ENCODE results near the gene OTUB1.
"Not testable (repeated sequence)": the region's sequence is repeated elsewhere in the genome, so short reads cannot be mapped to it uniquely, and the experiment has no call there.

OTUB1 gene, protein sequence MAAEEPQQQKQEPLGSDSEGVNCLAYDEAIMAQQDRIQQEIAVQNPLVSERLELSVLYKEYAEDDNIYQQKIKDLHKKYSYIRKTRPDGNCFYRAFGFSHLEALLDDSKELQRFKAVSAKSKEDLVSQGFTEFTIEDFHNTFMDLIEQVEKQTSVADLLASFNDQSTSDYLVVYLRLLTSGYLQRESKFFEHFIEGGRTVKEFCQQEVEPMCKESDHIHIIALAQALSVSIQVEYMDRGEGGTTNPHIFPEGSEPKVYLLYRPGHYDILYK

DNA sequence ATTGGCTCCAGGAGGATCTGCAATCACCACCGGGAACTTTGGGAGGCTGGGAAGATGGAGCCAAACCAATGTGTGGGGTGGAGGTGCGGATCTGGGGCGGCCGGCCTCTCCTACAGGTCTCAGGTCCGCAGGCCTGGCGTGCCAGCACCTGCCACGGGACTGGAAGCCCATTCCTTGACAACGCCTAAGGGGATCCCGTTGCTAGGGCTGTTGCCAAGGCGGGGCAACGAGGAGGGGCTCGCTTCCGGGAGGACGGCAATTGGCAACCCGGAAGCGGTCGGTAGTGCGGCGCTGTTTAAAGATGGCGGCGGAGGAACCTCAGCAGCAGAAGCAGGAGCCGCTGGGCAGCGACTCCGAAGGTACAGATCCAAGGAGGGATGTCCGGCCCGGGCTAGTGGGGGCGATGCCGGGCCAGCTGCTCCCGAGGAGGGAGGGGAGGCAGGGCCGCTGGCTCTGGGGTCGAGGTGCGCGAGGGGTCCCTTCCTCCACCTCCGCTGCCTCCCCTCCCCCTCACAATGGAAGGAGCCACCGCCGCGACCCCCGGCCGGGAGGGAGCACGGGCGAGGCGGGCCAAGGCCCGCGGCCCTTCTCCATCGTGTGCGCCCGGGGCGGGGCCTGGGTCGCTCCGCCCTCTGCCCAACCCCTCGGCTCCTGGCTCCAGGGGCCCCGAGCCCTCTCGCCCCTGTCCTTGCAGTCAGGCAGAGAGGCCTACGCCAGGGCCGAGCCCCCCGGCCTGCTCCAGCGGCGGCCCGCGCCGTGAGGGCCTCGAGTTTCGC is at the start of gene OTUB1:
Gene OTUB1 (plus strand): TSS at position 283 of the 776 bp plus-strand sequence. CDS start 19 bp downstream, at position 302.
- FAIRE-seq: no peak

DNA sequence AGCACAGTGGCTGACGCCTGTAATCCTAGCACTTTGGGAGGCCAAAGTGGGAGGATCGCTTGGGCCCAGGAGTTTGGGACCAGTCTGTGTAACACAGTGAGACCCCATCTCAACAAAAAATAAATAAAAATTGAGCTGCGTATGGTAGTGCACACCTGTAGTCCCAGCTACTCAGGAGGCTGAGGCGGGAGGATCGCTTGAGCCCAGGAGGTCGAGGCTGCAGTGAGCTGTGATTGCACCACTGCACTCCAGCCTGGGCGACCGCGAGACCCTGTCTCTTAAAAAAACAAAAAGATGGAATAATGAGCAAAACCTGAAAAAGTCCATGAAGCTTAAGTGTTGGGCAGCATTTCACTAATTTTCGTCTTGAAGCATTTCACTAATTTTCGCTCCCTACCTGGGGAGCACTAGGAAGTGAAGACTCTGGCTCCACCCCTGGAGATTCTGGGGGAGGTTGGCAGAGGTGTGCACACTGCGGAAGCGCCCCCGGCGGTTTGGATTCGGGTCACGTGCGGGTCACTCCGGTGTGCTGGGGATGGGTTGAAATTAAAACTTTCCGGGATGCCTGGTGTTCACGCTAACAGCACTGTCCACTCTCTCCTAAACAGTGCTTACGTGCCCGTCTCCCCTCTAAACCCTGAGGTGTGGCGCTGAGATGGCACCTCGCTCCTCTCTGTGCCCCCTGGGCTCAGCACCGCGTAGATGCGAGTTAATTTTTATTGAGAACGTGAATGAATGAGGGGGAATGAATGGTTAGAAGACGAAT is 48.3 kb upstream of the OTUB1 start:
- FAIRE-seq: no peak

DNA sequence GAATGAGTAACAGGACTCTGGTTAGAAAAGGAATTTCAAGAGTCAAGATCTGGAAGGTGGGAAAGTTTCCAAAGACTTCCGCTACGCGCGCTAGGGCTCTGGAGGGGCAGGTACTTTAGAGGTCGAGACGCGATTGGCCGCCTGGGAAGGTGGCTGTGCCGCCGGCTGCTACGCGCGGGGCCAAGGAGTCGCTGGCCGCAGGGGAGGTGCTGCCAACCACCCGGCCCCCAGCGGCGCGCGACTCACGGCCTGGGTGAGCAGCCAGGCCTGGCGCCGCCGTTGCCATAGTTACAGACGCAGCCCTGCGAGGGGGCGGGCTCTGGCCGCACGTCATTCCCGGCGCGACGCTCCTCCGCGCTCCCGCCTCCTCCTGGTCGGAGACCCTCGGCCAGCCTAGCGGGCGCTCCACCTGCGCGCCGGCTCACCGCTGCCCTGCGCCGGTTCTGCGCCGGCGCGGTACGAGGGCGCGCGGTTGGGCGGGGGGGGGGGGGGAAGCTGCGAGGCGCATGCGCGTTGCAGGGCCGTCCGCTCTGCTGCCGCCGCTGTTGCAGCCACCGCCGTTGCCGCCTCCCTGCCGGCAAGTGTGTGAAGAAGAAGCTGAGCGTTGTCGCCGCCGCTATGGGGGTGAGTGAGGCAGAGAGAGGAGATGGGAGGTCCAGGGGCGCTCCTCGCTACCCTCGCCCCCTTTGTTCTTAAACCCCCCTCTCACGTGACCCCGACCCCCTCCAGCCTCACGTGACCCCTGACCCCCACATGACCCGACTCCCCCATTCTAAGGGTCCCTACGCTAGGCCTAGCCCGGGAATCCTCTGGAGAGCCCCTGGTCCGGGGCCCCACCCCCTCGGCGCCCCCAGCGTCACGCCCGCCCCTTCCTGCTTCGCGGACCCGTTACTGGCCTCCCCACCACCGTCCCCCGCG is 47.5 kb upstream of the OTUB1 start, which contains the start of gene NAA40:
Gene NAA40 (plus strand): TSS at position 524 of the 918 bp plus-strand sequence. CDS start 95 bp downstream, at position 619.
- no peak for FAIRE-seq

DNA sequence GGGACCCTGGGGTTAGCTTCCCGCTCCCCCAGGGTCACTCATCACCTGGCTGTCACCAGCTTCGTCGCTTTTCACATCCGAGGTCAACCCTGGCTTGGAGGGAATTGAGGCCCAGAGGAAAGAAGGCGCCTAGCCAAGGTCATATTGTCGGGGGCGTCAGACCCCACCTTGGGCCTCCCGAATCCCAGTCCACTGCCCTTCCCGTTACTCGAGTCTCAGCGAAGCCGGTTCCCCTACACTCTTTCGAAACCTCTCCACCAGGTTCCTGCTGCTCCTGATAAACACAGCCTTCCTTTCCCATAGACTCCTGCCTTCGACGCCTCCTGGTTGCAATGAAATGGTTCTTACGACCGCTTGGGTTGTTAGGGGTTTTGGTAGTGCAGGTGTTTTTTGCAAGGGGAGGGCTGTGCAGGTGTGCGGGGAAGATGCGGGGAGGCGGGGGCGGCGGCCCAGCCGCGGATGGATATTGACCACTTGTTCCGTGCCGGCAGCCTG is 46.8 kb upstream of the OTUB1 start:
- FAIRE-seq: no peak

DNA sequence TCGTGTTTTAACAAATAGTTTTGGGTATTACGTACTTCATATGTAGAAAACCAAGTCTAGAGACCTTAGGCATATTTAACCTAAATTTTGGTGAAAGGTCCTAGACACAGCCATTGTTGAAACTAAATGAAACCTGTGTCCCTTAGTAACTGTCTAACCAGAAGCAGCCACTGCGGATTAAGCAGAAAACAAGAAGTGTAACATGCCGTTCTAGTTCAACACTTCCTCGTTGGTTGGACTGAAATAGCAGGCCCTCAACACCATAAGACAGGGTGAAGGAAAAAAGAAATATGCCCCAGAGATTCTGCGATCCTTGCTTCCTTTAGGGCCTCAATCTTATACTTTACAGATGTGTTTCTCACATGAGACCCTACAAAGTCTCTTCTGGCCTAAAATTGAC is 45.5 kb upstream of the OTUB1 start:
- FAIRE-seq: no peak

DNA sequence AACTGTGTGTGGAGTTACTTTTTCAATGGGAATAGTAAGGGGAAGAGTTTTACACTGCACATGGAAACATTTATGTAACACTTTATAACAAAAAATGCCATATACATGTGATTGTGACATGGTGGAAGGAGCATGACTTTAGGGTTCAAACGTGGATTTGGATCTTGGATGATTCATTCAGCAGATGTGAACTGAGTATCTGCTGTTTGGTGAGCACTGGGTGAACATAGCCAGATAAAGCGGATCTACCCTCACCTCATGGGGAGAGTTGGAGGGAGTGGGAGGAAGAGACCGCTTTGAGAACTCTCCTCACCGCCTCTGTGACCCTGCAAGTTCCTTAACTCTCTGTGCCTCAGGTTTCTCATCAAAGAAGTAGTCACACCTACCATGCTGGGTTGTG is 44.3 kb upstream of the OTUB1 start:
- no peak for FAIRE-seq

DNA sequence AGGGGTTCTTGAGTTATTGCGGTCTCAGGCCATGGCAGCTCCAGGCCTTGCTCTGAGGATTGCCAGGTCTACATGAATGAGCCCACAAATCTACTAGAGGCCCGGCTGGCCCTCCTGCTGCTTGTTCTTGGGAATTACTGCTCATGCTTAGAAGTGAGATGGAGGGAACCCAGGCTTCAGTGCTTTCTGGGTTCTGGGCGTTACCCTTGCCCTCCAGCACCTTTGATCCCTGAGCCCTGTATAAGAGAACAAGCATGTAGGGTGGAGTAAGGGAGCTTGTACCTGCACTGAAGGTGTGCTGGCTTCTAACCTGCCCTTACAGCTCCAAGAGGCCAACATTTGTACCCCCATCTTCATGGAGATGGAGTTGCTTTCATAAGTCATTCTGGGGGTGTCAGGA is 43.4 kb upstream of the OTUB1 start:
- no peak for FAIRE-seq

DNA sequence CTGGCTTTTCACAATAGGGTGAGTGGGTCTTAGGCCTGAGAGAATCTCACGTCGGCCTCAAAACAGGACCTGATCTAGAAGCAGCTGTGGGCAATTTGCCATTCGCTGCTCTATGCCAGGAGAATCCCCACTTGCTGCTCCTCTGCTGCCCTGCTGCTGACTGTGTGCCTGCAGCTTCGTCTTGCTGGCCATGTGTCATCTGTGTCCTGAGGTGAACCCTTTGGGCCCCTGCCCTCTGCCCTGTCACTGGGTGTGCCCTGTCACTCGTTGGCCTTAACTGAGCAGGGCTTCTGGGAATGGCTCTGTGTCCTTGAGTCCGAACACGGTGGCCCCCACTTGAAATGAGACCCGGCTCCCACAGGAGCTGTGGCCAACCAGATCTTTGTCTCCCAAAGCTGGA is 41.3 kb upstream of the OTUB1 start:
- no peak for FAIRE-seq

DNA sequence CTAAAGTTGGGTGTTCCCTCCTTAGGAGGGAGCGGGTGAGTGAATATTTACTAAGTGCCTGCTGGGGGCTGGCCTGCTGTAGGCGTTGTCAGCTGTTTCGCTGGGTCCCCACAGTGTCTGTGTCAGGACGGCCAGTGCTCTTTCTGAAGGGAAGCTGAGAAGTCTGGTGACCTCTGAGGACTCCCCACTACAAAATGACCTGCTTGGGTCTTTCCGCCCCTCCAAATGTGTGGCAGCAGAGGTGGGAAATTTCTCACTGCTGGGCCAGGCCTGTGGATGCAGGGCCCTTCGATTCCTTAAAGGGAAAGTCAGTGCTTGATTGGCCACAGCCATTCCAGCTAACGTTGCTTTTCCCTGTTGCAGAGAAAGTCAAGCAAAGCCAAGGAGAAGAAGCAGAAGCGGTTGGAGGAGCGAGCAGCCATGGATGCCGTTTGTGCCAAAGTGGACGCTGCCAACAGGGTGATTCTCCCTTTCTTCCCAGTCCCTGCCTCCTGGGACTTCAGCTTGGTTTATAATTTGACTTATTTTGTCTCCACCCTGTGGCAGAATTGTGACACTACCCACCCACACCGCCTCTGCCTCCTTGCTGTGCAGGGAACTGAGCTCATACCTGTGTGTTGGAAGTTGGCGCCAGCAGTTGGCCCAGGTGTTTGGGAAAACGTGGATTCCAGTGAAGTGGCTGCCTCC is 40.6 kb upstream of the OTUB1 start:
- no peak for FAIRE-seq

DNA sequence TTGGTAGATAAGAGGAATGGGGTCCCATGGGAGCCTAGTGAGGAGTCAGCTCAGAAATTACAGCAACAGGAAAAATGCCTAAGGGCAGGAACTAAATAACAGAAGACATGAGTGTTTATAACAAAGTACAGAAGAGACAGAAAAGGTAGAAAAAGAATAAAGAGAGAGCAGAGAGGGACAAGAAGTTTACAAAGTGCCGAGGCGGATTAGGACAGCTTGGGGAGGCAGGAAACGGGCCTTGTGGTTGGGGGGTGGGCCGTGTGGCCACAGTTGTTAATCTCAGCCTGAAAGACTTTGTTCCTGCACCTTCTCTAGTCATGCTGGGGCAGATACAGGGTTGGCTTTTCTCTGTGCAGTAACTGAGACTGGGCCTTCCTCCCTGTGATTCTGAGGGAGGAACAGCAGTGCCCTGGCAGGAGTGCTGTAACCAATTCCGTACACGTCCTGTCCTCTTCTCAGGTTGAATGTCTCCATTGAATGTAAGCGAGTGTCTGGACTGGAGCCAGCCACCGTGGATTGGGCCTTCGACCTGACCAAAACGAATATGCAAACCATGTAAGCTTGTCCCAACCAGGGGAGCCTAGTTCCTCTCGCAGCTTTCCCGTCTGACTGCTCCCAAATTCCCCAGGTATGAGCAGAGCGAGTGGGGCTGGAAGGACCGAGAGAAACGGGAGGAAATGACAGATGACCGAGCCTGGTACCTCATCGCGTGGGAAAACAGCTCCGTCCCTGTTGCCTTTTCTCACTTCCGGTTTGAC is 34.3 kb upstream of the OTUB1 start:
- no peak for FAIRE-seq

DNA sequence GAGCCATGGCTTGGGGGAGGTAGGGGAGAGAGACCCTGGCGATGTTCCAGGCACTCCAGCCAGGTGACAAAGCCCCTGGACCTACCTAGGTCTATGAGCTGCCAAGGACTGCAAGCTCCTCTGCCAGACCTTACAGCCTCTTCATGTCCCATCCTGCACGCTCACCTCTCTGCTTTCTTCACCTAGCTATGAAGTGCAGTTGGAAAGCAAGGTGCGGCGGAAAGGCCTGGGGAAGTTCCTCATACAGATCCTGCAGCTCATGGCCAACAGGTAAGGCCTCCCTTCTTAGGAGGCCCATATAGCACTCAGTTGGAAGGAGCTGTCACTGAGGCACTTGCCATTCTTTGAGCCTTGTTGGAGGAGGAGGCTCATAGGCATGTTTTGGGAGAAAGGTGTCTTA is 33.7 kb upstream of the OTUB1 start:
- no peak for FAIRE-seq

DNA sequence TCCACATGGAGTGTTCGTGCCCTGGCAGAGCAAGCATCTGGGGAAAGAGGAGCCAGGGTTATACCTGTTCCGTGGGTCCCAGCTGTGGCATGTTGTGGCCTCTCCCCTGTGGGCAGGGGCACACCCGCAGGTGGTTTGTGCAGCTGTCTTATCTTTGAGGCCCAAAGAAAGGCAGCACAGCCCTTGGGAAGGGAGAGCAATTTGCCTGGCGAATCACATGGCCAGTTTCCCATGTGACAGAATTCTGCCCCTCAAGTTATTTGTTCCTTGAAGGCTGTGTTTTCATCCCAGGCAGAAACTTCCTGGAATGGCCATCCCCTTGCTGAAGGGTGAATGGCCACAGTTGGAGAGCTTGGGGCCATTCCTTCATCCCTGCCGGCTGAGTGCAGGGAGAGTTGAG is 28.2 kb upstream of the OTUB1 start:
- FAIRE-seq: no peak

DNA sequence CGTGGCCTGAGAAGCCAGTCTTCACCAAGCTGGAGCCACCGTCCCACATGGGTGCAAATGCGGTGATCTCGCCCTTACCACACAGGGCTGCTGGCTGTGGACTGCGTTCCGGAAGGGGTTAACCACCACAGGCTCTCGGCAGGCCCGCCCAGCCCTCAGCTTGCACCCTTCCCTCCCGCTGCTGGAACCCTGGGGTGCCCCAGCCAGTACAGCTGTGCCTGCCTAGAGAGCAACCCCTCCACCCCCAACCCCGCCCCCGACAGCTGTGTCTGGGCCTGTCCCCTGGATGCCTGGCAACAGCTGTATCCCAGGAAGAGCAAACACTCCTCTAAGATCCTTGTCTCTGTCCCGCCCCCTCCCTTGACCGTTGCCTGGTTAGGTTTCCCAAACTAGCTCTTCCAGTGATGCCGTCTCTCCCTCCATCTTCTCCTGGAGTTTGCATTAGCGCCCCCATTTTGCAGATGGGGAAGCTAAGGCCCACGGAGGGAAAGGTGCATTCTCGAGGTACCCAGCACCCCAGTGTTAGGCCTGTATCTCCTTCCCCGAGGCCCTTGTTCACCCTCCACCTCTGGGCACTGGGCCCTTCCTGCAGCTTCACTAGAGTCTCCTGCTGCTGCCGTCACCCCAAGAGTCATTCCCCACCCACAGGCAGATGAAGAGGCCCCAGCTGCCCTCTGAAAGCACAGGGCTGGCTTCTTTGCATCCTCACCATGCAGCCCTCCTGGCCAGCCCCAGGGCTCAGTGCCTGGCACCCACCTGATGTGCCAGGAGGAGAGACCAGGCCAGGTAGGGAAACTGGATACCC is 24.4 kb upstream of the OTUB1 start:
- FAIRE-seq: no peak

DNA sequence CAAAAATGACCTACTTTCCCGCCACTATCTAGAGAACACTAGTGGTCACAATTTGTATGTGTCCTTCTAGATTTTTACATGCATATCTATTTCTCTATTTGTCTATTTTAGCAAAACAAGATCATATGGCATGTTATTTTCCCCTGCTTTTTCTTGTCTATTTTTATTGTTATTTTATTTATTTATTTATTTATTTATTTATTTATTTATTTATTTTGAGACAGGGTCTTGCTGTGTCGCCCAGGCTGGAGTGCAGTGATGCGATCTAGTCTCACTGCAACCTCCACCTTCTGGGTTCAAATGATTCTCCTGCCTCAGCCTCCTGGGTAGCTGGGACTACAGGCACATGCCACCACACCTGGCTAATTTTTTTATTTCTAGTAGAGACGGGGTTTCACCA is 22.3 kb upstream of the OTUB1 start:
- not testable (repeated sequence) for FAIRE-seq

DNA sequence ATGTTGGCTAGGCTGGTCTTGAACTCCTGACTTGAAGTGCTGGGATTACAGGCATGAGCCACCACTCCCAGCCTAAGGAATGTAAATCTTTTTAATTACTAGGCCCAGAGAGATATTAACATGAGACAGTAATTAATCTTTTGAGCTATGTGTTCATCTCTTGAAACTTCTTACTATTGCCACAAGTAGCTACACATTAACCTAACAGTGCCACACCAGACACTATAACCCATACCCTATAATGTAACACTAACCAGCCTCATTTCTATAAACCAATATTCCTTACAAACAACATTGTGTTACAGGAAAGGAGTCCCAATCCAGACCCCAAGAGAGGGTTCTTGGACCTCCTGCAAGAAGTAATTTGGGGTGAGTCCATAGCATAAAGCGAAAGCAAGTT is 19.8 kb upstream of the OTUB1 start:
- FAIRE-seq: no peak

DNA sequence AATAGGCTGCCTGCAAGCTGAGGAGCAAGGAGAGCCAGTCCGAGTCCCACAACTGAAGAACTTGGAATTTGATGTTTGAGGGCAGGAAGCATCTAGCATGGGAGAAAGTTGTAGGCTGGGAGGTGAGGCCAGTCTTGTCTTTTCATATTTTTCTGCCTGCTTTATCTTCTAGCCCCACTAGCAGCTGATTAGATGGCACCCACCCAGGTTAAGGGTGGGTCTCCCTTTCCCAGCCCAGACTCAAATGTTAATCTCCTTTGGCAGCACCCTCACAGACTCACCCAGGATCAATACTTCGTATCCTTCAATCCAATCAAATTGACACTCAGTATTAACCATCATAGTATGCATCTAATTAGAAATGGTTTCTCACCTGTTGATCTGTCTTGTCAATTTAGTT is 16.8 kb upstream of the OTUB1 start:
- FAIRE-seq: no peak

DNA sequence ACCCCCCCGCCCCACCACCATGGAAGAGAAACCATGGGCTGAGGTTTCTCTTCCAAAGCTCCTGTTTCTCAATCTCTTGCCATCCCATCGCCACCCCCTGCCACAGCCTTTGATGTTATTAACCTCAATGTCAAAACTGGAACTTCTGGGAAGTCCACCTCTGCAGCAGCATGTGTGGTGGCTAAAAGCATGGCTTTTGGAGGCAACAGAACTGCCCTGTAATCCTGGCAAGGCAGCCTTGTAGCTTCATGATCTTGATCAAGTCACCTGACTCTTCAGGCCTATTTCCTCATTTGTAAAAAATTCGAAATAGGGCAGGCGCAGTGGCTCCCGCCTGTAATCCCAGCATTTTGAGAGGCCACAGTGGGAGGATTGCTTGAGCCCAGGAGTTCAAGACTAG is 15.3 kb upstream of the OTUB1 start:
- FAIRE-seq: no peak

DNA sequence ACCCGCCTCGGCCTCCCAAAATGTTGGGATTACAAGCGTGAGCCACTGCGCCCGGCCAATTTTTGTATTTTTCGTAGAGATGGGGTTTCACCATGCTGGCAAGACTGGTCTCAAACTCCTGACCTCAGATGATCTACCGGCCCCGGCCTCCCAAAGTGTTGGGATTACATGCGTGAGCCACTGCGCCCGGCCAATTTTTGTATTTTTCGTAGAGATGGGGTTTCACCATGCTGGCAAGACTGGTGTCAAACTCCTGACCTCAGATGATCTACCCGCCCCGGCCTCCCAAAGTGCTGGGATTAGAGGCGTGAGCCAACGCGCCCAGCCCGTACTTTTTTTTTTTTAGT is 12.4 kb upstream of the OTUB1 start:
- not testable (repeated sequence) for FAIRE-seq

DNA sequence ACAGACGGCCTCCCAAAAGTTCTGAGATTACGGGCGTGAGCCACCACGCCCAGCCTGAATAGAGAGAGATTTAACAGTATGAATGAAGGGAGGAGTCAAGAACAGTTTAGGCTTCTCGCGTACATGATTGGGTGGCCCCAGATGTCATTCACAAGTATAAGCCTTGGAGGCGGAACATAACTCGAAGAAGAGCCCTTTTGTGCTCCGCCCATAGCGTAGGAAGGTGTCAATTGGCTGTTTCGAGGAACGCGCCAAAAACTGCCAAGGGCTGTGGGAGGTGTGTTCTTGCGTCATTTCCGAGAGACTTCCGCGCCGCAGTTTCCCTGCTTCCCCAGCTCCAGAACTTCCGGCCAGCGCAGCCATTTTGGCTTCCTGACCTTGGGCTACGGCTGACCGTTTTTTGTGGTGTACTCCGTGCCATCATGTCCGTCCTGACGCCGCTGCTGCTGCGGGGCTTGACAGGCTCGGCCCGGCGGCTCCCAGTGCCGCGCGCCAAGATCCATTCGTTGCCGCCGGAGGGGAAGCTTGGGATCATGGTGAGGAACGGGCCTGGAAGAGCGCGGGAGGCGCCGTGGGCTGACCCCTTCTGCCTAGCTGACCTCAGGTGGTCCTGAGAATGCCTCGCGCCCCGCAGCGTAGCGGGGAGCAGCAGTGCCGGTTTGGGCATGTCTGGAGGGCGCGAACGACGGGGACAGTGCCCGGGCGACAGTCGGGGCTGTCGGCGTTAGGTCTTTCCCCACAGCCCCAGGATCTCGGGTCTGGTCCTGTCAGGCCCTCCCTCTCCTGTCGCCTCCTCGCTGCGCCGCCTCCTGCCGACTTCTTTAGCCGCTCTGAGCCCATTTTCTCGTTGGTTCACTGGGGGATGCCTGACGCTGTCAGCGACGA is 11.7 kb upstream of the OTUB1 start, which contains the start of gene COX8A:
Gene COX8A (plus strand): TSS at position 362 of the 885 bp plus-strand sequence. CDS start 61 bp downstream, at position 423.
- FAIRE-seq: peak; percentile 61
